ENCODE results near the gene SCRG1.

The SCRG1 gene

GRCh38 chr4:173398779-173399415 is at the start of gene SCRG1:
Gene SCRG1, minus strand, starts transcription at chr4:173399116. Its CDS starts 7,702 bp downstream, at chr4:173391414.
- no peaks in the 10 kb centered on the region for H3K4me1 ChIP-seq (ENCODE audit: control insufficient read depth, insufficient read depth, low read length)
- POLR2A ChIA-PET = no interaction called here
- CTCF ChIA-PET = interaction anchor here (0.7 to 1.0 kb wide), 2 partner anchors 14 to 30 kb away, joined by 3 read pairs; no protein-coding TSS in a partner anchor
- H3K27ac ChIP-seq (ENCODE audit: extremely low read depth, low read depth, low read length) = no peak within 1 kb of the TSS
- no peaks in the 10 kb centered on the region for H3K36me3 ChIP-seq (ENCODE audit: control insufficient read depth in 2 of 2, insufficient read depth in 1 of 2, low read length in 2 of 2)
- TF ChIP-seq ZNF624 (tag by site-specific recombination; IDR thresholded peaks at IDR 0.05) (no peak), ZNF776 (tag by site-specific recombination; IDR thresholded peaks at IDR 0.05; ENCODE audit: borderline replicate concordance) (no peak), ZSCAN16 (tag by site-specific recombination; IDR thresholded peaks at IDR 0.05) (no peak), ZBTB26 (tag by site-specific recombination; optimal IDR thresholded peaks at IDR 0.05) (no peak)
- no peaks in the 10 kb centered on the region for H3K9me3 ChIP-seq (ENCODE audit: control insufficient read depth, insufficient read depth, low read depth, low read length)
- H3K4me3 ChIP-seq (ENCODE audit: low read depth, low read length) = no peak within 1 kb of the TSS

GRCh38 chr4:173448103-173448502 is 49.2 kb upstream of the SCRG1 start:
- Histone ChIP-seq H3K27ac (ENCODE audit: extremely low read depth, low read depth, low read length) (no peak overlapping the region), H3K4me1 (ENCODE audit: control insufficient read depth, insufficient read depth, low read length) (no peaks in the 10 kb centered on the region), H3K9me3 (ENCODE audit: control insufficient read depth, insufficient read depth, low read depth, low read length) (no peaks in the 10 kb centered on the region), H3K36me3 (ENCODE audit: control insufficient read depth in 2 of 2, insufficient read depth in 1 of 2, low read length in 2 of 2) (no peaks in the 10 kb centered on the region), H3K4me3 (ENCODE audit: low read depth, low read length) (no peak overlapping the region)
- TF ChIP-seq ZNF19 (tag by site-specific recombination; IDR thresholded peaks at IDR 0.05; ENCODE audit: low read depth) = no peak
- TF ChIP-seq SALL2 (tag by site-specific recombination; IDR thresholded peaks at IDR 0.05; ENCODE audit: borderline replicate concordance) = no peak
- ChIA-PET POLR2A (no interaction called here), CTCF (no interaction called here)

- H3K4me1 ChIP-seq (ENCODE audit: control insufficient read depth, insufficient read depth, low read length) = no peaks in the 10 kb centered on the region
- no peak overlapping the region for H3K4me3 ChIP-seq (ENCODE audit: low read depth, low read length)
- H3K9me3 ChIP-seq (ENCODE audit: control insufficient read depth, insufficient read depth, low read depth, low read length) = no peaks in the 10 kb centered on the region
- no peaks in the 10 kb centered on the region for H3K36me3 ChIP-seq (ENCODE audit: control insufficient read depth in 2 of 2, insufficient read depth in 1 of 2, low read length in 2 of 2)
- ChIA-PET POLR2A (no interaction called here), CTCF (interaction anchor here (0.7 kb wide), 1 partner anchor 902 kb away, joined by 3 read pairs; no protein-coding TSS in a partner anchor)
- no peak for TF ChIP-seq ZNF664 (tag by site-specific recombination; IDR thresholded peaks at IDR 0.05)
- no peak for TF ChIP-seq ZNF214 (tag by site-specific recombination; IDR thresholded peaks at IDR 0.05; ENCODE audit: borderline replicate concordance)
- TF ChIP-seq ZNF621 (tag by site-specific recombination; IDR thresholded peaks at IDR 0.05) = no peak
- no peak for TF ChIP-seq HOXD13 (CRISPR knock-in tag; IDR thresholded peaks at IDR 0.05; ENCODE audit: borderline replicate concordance)
- TF ChIP-seq ZNF654 (tag by site-specific recombination; IDR thresholded peaks at IDR 0.05; ENCODE audit: low read depth) = no peak
- H3K27ac ChIP-seq (ENCODE audit: extremely low read depth, low read depth, low read length) = no peak overlapping the region
These were observed 47.5 kb upstream of the SCRG1 start for GRCh38 chr4:173446416-173446815.

DNA sequence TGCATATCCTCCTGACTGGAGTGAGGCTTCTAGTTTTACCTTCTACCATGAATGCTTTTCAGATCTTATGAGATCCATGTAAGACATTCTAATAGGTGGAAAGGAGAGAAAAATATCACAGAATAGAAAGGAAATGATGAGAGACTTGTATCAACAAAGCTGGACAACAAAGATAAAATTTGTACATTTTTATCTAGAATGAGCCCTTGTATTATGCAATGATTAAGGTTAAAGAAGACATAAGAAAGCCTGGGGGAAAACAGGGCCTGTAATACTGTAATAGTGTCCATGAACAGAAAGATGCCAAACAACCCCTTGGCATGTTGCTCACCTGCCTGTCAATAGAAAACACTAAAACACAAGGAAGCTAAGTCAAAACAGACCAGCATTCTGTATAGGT is 44.2 kb upstream of the SCRG1 start:
- CTCF ChIA-PET = no interaction called here
- H3K27ac ChIP-seq (ENCODE audit: extremely low read depth, low read depth, low read length) = no peak overlapping the region
- TF ChIP-seq ZNF223 (tag by site-specific recombination; IDR thresholded peaks at IDR 0.05) = no peak
- TF ChIP-seq HIC1 (tag by site-specific recombination; IDR thresholded peaks at IDR 0.05) = no peak
- TF ChIP-seq ZNF670 (tag by site-specific recombination; IDR thresholded peaks at IDR 0.05; ENCODE audit: low read depth) = no peak
- TF ChIP-seq ZNF544 (tag by site-specific recombination; IDR thresholded peaks at IDR 0.05) = no peak
- TF ChIP-seq RBAK (tag by site-specific recombination; IDR thresholded peaks at IDR 0.05) = no peak
- no peak for TF ChIP-seq ZNF157 (tag by site-specific recombination; IDR thresholded peaks at IDR 0.05)
- no peak for TF ChIP-seq ZNF510 (tag by site-specific recombination; IDR thresholded peaks at IDR 0.05; ENCODE audit: insufficient replicate concordance)
- no peak for TF ChIP-seq SP2 (tag by site-specific recombination; IDR thresholded peaks at IDR 0.05)
- TF ChIP-seq TRIM28 (IDR thresholded peaks at IDR 0.05; ENCODE audit: borderline replicate concordance, low read length) = no peak
- TF ChIP-seq, protein P1, sequence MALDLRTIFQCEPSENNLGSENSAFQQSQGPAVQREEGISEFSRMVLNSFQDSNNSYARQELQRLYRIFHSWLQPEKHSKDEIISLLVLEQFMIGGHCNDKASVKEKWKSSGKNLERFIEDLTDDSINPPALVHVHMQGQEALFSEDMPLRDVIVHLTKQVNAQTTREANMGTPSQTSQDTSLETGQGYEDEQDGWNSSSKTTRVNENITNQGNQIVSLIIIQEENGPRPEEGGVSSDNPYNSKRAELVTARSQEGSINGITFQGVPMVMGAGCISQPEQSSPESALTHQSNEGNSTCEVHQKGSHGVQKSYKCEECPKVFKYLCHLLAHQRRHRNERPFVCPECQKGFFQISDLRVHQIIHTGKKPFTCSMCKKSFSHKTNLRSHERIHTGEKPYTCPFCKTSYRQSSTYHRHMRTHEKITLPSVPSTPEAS (tag by site-specific recombination; IDR thresholded peaks at IDR 0.05) = no peak
- H3K9me3 ChIP-seq (ENCODE audit: control insufficient read depth, insufficient read depth, low read depth, low read length) = no peaks in the 10 kb centered on the region
- H3K36me3 ChIP-seq (ENCODE audit: control insufficient read depth in 2 of 2, insufficient read depth in 1 of 2, low read length in 2 of 2) = no peaks in the 10 kb centered on the region
- no peak overlapping the region for H3K4me3 ChIP-seq (ENCODE audit: low read depth, low read length)
- H3K4me1 ChIP-seq (ENCODE audit: control insufficient read depth, insufficient read depth, low read length) = no peaks in the 10 kb centered on the region
- POLR2A ChIA-PET = no interaction called here

All from HEK293 (cell line).